IMR-90 (cell line): ENCODE results near the gene OPALIN. TPM values are rescaled to one million over a fixed set of nuclear protein-coding genes. Genes with fewer than 3 reads are reported as not detected.

Source experiments
- ATAC-seq: fragments of 200-7000 bp; cut with Tn5 transposase; 2 replicates; pipeline ENCODE4 v1.9.1; 2020; ENCODE audit warnings: low read depth, mild to moderate bottlenecking, moderate library complexity
- BruUV-seq: library from RNA; stranded (reverse); fragments of 400-500 nt; replicated peaks from 2 replicates; lab custom pipeline; 2021; lab: Mats Ljungman, UMichigan
- CTCF ChIA-PET: fragments of 300-600 bp; formaldehyde crosslinking; extraction: SDS; loops from one replicate; lab custom pipeline; 2021; ENCODE audit warnings: antibody characterized with exemption; lab: Yijun Ruan, JAX
- POLR2A ChIA-PET: fragments of 300-600 bp; sonication (Branson Sonifier 250); formaldehyde crosslinking; loops from one replicate; lab custom pipeline; 2022; ENCODE audit warnings: antibody characterized with exemption; ENCODE audit not compliant: unreplicated experiment; lab: Charles Lee
- DNase-seq: peaks from one replicate; pipeline ENCODE4 v3.0.0; 2013
- H2AFZ ChIP-seq: replicated peaks from 2 replicates; pipeline ENCODE3; 2013; ENCODE audit warnings: low read length, mild to moderate bottlenecking; ENCODE audit not compliant: poor library complexity
- H2AK5ac ChIP-seq: 2 replicates; pipeline ENCODE4 v1.6.1; 2013; ENCODE audit warnings: low read depth, low read length, inconsistent platforms
- H2AK9ac ChIP-seq: replicated peaks from 2 replicates; pipeline ENCODE3; 2013; ENCODE audit warnings: mild to moderate bottlenecking, low read depth, low read length, moderate library complexity; ENCODE audit not compliant: poor library complexity
- H2BK120ac ChIP-seq: 2 replicates; pipeline ENCODE4 v1.6.1; 2013; ENCODE audit warnings: low read depth, low read length, inconsistent platforms
- H2BK15ac ChIP-seq: 3 replicates; pipeline ENCODE4 v1.6.1; 2013; ENCODE audit warnings: low read depth, low read length, inconsistent platforms
- H2BK20ac ChIP-seq: 2 replicates; pipeline ENCODE4 v1.6.1; 2013; ENCODE audit warnings: low read depth, mild to moderate bottlenecking, inconsistent platforms, low read length, moderate library complexity
- H2BK5ac ChIP-seq: 2 replicates; pipeline ENCODE4 v1.6.1; 2013; ENCODE audit warnings: mild to moderate bottlenecking, low read depth, low read length, inconsistent platforms; ENCODE audit not compliant: poor library complexity, severe bottlenecking
- H3K14ac ChIP-seq: replicated peaks from 2 replicates; pipeline ENCODE4 v1.6.1; 2013; ENCODE audit warnings: low read depth, low read length, inconsistent platforms
- H3K18ac ChIP-seq: 2 replicates; pipeline ENCODE4 v1.6.1; 2013; ENCODE audit warnings: low read depth, low read length, control low read depth
- H3K23ac ChIP-seq: 2 replicates; pipeline ENCODE4 v1.6.1; 2013; ENCODE audit warnings: low read depth, low read length, inconsistent platforms
- H3K27ac ChIP-seq: 2 replicates; pipeline ENCODE4 v1.5.1; 2013; ENCODE audit warnings: mild to moderate bottlenecking, control low read depth, low read length; ENCODE audit not compliant: insufficient read depth
- H3K27me3 ChIP-seq: 2 replicates; pipeline ENCODE4 v1.6.1; 2013; ENCODE audit warnings: low read length; ENCODE audit not compliant: control insufficient read depth, insufficient read depth
- H3K36me3 ChIP-seq: 2 replicates; pipeline ENCODE4 v1.6.1; 2013; ENCODE audit warnings: low read length, mixed read lengths; ENCODE audit not compliant: control insufficient read depth, insufficient read depth
- H3K4ac ChIP-seq: 2 replicates; pipeline ENCODE4 v1.6.1; 2013; ENCODE audit warnings: low read depth, low read length, inconsistent platforms
- H3K4me1 ChIP-seq: 2 replicates; pipeline ENCODE4 v1.6.1; 2013; ENCODE audit warnings: low read length, mixed read lengths; ENCODE audit not compliant: control insufficient read depth, insufficient read depth
- H3K4me2 ChIP-seq: 2 replicates; pipeline ENCODE4 v1.6.1; 2013; ENCODE audit warnings: low read depth, mild to moderate bottlenecking, control low read depth, low read length, moderate library complexity
- H3K4me3 ChIP-seq: 2 replicates; pipeline ENCODE4 v1.5.1; 2013; ENCODE audit warnings: low read depth, mild to moderate bottlenecking, control low read depth, low read length, moderate library complexity; ENCODE audit not compliant: insufficient read depth
- H3K56ac ChIP-seq: 2 replicates; pipeline ENCODE4 v1.6.1; 2013; ENCODE audit warnings: low read length, inconsistent platforms; ENCODE audit not compliant: insufficient read depth; ENCODE audit errors: extremely low read depth
- H3K79me1 ChIP-seq, 2 experiments: 2 replicates each; pipeline ENCODE4 v1.6.1; 2013; ENCODE audit warnings: low read length in 2 of 2, inconsistent platforms in 1 of 2, low read depth in 1 of 2
- H3K9ac ChIP-seq: 2 replicates; pipeline ENCODE4 v1.6.1; 2013; ENCODE audit warnings: low read depth, low read length, control low read depth
- H3K9me1 ChIP-seq: 2 replicates; pipeline ENCODE4 v1.6.1; 2013; ENCODE audit warnings: low read length, inconsistent platforms; ENCODE audit not compliant: insufficient read depth
- H3K9me3 ChIP-seq: 2 replicates; pipeline ENCODE4 v1.6.1; 2013; ENCODE audit warnings: low read length; ENCODE audit not compliant: control insufficient read depth, insufficient read depth
- H4K20me1 ChIP-seq: 2 replicates; pipeline ENCODE4 v1.6.1; 2013; ENCODE audit warnings: low read length, inconsistent platforms; ENCODE audit not compliant: insufficient read depth
- H4K5ac ChIP-seq: 2 replicates; pipeline ENCODE4 v1.6.1; 2013; ENCODE audit warnings: mild to moderate bottlenecking, low read depth, low read length, control low read depth
- H4K8ac ChIP-seq, 2 experiments: 2 replicates each; pipeline ENCODE4 v1.6.1; 2013; ENCODE audit warnings: low read depth in 2 of 2, low read length in 2 of 2, control low read depth in 1 of 2, inconsistent platforms in 1 of 2
- H4K91ac ChIP-seq: 2 replicates; pipeline ENCODE4 v1.6.1; 2013; ENCODE audit warnings: low read depth, low read length, inconsistent platforms; ENCODE audit not compliant: insufficient read depth
- MAFK ChIP-seq: IDR thresholded peaks from 2 replicates; pipeline ENCODE4 v1.6.1; 2012; ENCODE audit warnings: low read depth, low read length, improper control_type of control experiment
- WGBS, 2 experiments: methylation state at CpG; one replicate each; pipeline versions ENCODE4 v1.1.5 to v1.1.7; 2013; ENCODE audit warnings: missing lambda C conversion rate in 2 of 2; ENCODE audit not compliant: insufficient read length in 1 of 2; ENCODE audit errors: extremely low coverage in 2 of 2; 5-methylcytosine and 5-hydroxymethylcytosine counted together
- dilution Hi-C: fragments of 300-500 bp; cut with HindIII; formaldehyde crosslinking; loops from one replicate; pipeline ENCODE4 v1.14.3; 2018; ENCODE audit warnings: low sequenced_read_pairs; ENCODE audit not compliant: unreplicated experiment
- in situ Hi-C: fragments of 300-500 bp; cut with MboI; formaldehyde crosslinking; loops from 3 replicates; pipeline ENCODE4 v1.14.3; 2019; ENCODE audit warnings: low sequenced_read_pairs, inconsistent platforms, mixed read lengths
- intact Hi-C: fragments of 100-400 bp; cut with micrococcal nuclease; formaldehyde crosslinking; loops from 2 replicates; pipeline ENCODE4 v1.10.0; 2022
- polyA plus RNA-seq, 3 experiments: library from polyadenylated mRNA; depleted of rRNA; stranded (reverse); fragments of >200 nt; gene quantifications; 2 replicates each; pipeline ENCODE4 v1.2.3, GENCODE V29; 2012; ENCODE audit warnings: low replicate concordance in 1 of 3
- total RNA-seq: library from RNA; depleted of rRNA; stranded (reverse); fragments of >200 nt; gene quantifications from 2 replicates; pipeline ENCODE4 v1.2.3, GENCODE V29; 2012

OPALIN gene
- total and polyA plus RNA-seq, 2 of the 4 experiments (the other 2 are of a cell fraction), result not detected

- ChIA-PET CTCF (no interaction called here), POLR2A (no interaction called here)
- Histone ChIP-seq H2BK5ac (no peak overlapping the region), H2BK15ac (no peak overlapping the region), H3K4me3 (no peak overlapping the region), H4K5ac (no peak overlapping the region), H3K27ac (no peak overlapping the region), H3K4me2 (no peak overlapping the region), H3K18ac (no peak overlapping the region), H2AK9ac (no peak overlapping the region), H3K14ac (no peak overlapping the region), H3K23ac (no peak overlapping the region), H2AFZ (no peak overlapping the region), H3K27me3 (no peaks in the 10 kb centered on the region), H3K9me1 (no peaks in the 10 kb centered on the region), H3K79me1 (no peaks in the 10 kb centered on the region), H2AK5ac (no peak overlapping the region), H3K4me1 (no peaks in the 10 kb centered on the region), H3K36me3 (no peaks in the 10 kb centered on the region), H2BK120ac (no peak overlapping the region), H3K9ac (no peak overlapping the region), H3K56ac (no peak overlapping the region), H3K4ac (no peak overlapping the region), H2BK20ac (no peak overlapping the region), H4K20me1 (no peaks in the 10 kb centered on the region), H4K8ac (no peak overlapping the region), H4K91ac (no peak overlapping the region), H3K9me3 (no peaks in the 10 kb centered on the region)
- ATAC-seq (no peak), DNase-seq (no peak)
- no peak for TF ChIP-seq MAFK
- dilution Hi-C loops (no loop called here), intact Hi-C loops (no loop called here), in situ Hi-C loops (no loop called here)
- WGBS, 2 experiments, result no CpG with 5 or more reads among the region's 1 CpG
- BruUV-seq, result no TSS peak
Measured at GRCh38 chr10:96310321-96310669, 48.5 kb downstream of the OPALIN start.
